ENCODE measurements around the gene ASIC3.
"Not testable (repeated sequence)": the region's sequence is repeated elsewhere in the genome, so short reads cannot be mapped to it uniquely, and the experiment has no call there.

ASIC3 gene

DNA sequence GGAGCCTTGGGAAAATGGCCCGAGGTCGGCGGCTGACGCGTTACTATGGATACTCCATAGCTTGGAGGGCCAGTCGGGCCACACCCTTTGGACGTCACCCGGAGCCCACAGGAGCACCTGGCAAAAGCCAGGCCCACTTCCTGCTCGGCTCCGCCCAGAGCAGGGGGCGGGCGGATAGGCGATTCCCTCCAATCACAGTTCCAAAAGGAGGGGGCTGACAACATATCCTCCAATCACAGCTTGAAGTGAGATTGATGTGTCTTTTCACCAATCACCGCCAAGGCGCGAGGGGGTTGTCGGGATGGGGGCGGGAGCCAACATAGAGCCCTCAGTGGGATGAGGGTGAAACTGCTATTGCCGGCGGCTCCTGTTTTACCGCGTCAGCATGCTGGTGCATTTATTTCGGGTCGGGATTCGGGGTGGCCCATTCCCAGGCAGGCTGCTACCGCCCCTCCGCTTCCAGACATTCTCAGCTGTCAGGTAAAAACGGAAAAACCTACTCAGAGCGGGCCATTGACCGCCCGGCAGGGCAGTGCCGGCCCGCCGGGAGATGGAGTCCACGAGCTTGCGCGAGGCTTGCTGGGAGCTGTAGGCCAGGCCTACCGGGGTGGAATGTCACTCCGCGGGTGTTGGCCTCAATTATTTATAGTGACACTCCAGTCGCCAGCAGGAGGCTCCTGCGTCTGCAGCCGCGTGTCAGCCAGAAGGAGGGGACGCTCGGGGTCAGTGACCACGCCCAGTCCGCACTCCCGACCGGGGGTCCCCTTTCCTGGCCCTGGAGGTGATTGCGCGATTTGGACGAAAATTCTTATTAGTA lies 20.0 kb upstream of the ASIC3 start, which contains the start of gene ABCB8:
ABCB8 (plus strand) TSS at position 320 of the 817 bp plus-strand sequence; CDS start at position 386, 66 bp downstream.
- peak; percentile 100 for DNase-seq
- in situ Hi-C loops (cut with HindIII; ENCODE audit: low pct_ligation_motif_present, low pct_unique_long_range_greater_than_20kb, low sequenced_read_pairs): no loop called here

DNA sequence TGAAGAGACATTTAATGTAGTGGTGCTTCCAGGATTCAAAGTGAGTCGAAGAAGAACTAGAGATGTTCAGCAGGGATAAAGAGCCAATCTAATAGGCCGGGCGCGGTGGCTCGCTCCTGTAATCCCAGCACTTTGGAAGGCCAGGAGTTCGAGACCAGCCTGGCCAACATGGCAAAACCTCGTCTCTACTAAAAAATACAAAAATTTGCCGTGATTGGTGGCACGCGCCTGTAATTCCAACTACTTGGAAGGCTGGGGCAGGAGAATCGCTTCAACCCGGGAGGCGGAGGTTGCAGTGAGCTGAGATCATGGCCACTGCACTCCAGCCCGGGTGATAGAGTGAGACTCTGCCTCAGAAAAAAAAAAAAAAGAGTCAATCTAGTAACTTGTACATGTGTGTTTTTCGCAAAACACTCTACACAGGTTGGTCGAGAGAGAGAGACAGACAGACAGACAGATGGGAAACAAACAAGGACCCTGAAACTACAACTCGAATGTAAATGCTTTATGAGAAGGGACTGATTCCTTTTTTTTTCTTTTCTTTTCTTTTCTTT lies 19.3 kb upstream of the ASIC3 start:
- in situ Hi-C loops (cut with HindIII; ENCODE audit: low pct_ligation_motif_present, low pct_unique_long_range_greater_than_20kb, low sequenced_read_pairs): no loop called here
- no peak for DNase-seq

DNA sequence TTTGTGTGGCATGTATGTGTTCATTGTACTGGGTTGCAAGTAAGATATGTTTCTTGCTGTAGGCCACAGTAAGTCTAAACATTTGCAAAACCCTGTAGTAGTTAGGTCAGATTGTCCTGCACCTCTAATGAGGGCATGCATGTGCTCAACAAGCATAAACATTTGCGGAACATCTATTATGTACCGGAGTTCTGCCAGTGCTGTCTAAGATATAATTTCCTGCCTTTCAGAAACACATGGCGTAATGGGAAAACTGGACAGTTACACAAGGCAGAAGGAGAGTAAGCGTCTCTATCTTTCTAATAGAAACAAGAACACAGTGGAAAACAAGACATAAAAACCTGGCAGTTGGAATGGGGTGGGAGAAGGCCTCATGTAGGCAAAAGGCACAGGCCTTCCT lies 17.3 kb upstream of the ASIC3 start:
- in situ Hi-C loops (cut with HindIII; ENCODE audit: low pct_ligation_motif_present, low pct_unique_long_range_greater_than_20kb, low sequenced_read_pairs): no loop called here

DNA sequence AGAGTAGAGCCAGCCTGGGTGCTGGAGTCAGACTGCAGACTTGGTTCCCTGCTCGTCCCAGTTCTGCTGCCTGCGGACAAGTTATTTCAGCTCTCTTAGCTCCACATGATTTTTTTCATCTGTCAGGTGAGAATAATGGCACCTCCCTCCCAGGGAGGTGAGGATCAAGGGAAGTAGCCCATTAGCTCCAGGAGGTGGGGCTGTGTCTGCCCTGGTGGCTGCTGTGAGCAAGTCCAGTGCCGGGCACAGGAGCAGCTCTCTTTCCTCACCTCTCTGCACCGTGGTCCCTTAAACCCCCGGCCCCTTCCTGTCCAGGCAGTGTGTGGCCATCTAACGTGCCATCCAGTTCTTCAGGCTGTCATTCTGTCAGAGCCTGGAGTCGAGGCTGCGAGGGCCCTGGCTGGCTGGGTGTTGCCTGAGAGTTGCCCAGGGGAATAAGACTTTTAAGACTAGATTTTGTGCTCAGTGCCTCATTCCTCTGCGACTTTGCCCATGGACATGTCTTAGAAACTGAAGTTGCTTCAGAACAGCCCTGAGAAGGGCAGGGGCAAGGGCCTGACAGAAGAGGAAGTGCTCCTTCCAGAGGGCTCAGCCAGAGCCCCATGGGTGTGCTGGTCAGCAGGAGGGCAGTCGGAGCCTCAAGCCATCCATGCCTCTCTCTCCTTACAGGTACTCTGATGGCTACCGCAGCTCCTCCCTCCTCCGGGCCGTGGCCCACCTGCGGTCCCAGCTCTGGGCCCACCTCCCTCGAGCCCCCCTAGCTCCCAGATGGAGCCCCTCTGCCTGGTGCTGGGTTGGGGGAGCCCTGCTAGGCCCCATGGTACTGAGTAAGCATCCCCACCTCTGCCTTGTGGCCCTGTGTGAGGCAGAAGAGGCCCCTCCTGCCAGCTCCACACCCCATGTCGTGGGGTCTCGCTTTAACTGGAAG lies 15.1 kb upstream of the ASIC3 start:
- in situ Hi-C loops (cut with HindIII; ENCODE audit: low pct_ligation_motif_present, low pct_unique_long_range_greater_than_20kb, low sequenced_read_pairs): no loop called here
- DNase-seq: peak; percentile 39

More for the DNA sequence above, 17.3 kb upstream of the ASIC3 start:
- DNase-seq: no peak

DNA sequence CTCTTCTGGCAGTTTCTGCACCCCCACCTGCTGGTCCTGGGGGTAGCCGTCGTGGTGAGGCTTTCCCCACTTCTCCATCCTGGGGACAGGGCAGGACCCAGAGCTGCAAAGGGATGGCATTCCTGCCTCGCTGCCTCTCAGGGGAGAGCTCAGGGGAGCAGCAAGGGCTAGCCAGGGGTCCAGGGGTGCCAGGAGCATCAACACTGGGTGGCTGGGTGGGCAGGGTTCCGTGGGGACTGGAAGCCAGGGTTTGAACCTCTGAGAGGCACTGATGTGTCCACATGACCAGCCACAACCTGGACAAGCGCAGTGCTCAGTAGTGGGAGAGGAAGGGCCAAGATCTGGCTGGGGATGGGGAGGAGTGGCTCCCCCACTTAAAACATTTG lies 14.5 kb upstream of the ASIC3 start:
- in situ Hi-C loops (cut with HindIII; ENCODE audit: low pct_ligation_motif_present, low pct_unique_long_range_greater_than_20kb, low sequenced_read_pairs): no loop called here

DNA sequence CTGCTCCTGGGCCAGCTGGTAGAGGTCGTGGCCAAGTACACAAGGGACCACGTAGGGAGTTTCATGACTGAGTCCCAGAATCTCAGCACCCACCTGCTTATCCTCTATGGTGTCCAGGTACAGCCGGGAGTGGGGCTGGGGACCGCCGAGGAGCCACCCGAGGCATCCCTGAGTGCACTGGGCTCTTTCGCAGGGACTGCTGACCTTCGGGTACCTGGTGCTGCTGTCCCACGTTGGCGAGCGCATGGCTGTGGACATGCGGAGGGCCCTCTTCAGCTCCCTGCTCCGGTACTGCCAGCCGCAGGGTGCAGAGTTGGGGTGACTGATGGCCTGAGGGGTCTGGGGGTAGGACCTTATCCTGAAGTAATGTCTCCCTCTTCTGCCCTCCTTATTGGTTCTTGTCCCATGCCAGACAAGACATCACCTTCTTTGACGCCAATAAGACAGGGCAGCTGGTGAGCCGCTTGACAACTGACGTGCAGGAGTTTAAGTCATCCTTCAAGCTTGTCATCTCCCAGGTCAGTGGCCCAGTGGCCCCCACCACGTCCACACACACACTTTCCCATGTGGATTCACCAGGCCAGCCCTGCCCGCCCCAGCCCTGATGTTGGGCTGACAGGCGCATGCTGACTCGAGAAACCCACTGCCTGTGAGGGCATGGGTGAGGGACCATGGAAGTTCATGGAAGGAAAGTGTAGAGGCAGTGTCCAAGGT lies 13.9 kb upstream of the ASIC3 start:
- in situ Hi-C loops (cut with HindIII; ENCODE audit: low pct_ligation_motif_present, low pct_unique_long_range_greater_than_20kb, low sequenced_read_pairs): no loop called here
- no peak for DNase-seq

More for the DNA sequence above, 14.5 kb upstream of the ASIC3 start:
- no peak for DNase-seq

DNA sequence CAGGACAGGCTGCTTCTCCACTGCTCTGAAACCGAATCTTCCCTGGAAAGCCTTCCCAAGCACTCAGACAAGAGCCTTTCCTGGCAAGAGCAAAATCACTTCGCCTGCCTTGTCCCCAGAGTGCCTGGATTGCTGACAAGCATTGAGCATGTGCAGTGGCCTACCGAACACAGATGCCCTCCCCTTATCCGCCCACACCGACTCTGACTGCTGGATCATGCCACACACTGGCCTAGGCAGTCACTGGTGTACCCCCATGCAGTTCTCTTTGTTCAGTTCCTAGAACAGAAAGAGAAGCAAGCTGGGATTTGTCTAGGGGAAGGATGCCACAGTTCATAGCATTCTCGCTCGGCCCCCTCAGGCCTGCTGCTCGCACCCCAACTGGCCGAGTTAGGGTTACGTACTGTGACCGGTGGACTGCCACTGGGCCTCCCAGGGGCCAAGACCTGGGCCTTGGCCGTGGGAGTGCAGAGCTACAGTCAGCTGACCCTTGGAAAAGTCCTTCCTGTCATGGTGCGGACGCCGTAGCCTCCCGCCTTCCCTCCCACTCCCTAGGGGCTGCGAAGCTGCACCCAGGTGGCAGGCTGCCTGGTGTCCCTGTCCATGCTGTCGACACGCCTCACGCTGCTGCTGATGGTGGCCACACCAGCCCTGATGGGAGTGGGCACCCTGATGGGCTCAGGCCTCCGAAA lies 13.2 kb upstream of the ASIC3 start:
- no peak for DNase-seq
- in situ Hi-C loops (cut with HindIII; ENCODE audit: low pct_ligation_motif_present, low pct_unique_long_range_greater_than_20kb, low sequenced_read_pairs): no loop called here

DNA sequence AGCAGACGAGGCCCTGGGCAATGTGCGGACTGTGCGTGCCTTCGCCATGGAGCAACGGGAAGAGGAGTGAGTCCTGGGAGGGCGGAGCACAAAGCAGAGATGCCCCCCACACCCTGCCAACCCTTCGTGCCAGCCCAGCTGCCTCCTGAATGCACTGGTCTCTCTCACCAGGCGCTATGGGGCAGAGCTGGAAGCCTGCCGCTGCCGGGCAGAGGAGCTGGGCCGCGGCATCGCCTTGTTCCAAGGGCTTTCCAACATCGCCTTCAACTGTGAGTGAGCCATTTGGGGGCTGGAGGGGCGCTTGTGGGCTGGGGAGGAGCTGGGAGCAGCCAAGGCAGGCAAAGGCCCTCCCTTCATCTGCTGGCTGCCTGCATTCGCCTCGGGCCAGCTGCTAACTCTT lies 12.4 kb upstream of the ASIC3 start:
- in situ Hi-C loops (cut with HindIII; ENCODE audit: low pct_ligation_motif_present, low pct_unique_long_range_greater_than_20kb, low sequenced_read_pairs): no loop called here
- no peak for DNase-seq

DNA sequence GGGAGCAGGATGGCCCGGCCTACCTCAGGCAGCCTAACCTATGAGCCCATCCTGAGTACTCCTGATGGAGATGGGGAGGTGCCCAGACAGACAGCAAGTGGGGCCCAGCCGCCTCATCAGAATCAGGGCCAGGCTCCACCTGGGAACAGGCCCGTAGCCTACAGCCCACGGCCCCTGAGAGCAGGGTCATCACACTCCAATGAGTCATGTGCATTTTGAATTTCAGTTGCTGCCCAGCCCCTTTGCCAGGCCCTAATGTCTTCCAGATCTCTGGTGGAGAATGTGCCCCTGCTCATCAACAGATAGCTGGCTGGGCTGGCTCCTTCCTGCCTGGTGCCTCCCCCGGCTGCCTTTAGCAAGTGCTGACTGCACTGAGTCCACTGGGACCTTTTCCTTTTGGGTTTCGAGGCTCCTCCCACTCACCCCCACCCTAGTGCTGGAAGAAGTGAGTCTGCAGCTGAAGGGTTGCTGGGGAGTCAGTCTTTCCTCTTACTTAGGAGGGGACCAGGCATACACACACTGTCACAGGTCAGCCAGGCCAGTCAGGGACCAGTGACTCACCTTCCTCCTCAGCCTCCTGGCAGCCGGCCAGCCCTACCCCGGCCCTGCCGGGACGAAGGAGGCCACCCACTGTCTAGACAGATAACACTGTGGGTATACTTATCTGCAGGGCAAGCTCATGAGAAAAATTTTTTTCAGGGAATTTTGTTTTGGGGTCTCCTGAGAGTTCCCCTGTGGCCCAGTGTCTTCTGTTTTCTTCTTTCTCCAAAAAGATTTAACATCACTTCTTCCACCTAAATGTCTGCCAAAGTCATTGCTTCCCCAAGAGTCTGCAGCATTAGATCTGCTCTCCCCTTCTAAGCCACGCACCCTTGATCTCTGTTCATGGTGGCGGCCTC lies 9.1 kb upstream of the ASIC3 start:
- peak; percentile 96 for DNase-seq
- in situ Hi-C loops (cut with HindIII; ENCODE audit: low pct_ligation_motif_present, low pct_unique_long_range_greater_than_20kb, low sequenced_read_pairs): no loop called here

DNA sequence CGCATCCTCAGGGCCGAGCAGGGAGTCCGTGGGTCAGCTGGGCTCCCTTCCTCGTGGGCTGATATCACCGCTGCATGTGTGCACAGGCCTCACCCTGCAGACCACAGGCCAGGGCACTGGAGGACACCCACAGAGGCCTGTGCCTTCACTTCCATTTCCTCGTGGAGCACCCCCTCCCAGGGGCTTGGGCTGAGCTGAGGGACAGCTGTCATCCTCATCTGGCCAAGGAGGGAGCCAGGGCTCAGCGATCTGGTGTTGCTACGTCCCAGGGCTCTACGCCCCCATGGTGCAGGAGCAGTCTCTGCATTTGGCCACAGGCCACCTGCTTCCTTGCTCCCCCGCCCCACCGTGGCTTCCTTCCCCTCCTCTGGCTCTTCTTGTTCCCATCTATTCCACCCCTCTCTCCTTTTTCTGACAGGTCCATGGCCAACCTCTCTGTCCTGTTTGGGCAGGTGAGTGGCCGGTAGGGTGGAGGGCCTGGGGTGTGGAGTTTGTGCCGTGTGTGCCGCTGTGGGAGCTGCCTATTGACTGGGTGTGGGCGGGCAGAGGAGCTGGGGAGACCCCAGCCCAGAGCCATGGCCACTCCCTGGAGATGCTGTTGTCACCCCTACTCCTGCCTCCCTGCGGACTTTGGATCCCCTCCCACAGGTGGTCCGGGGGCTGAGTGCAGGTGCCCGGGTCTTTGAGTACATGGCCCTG lies 8.3 kb upstream of the ASIC3 start:
- in situ Hi-C loops (cut with HindIII; ENCODE audit: low pct_ligation_motif_present, low pct_unique_long_range_greater_than_20kb, low sequenced_read_pairs): no loop called here
- DNase-seq: no peak

DNA sequence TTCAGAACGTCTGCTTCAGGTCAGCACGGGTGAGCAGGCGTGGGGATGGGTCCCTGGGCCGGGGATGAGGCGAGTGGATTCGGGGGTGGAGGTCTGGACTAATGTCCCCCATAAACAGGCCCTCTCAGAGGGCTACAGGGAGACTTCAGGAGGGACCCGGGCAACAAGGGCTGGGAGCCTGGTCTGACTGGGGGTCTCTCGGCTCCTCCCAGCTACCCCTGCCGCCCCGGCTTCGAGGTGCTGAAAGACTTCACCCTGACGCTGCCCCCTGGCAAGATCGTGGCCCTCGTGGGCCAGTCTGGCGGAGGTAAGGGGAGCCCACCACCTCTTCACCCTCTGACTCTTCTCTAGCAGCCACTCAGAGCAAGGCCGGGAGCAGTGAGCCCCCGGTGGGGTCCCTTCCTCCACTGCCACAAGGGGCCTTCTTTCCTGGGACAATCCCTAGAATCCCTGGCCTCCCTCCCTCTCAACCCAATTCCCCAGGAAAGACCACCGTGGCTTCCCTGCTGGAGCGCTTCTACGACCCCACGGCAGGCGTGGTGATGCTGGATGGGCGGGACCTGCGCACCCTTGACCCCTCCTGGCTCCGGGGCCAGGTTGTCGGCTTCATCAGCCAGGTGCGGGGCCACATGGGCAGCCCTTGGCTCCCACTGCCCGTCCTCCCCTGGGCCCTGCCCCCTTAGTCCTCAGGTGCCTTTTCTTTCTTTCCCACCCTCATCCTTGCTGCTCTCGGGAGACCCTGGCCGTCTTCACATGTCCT lies 7.5 kb upstream of the ASIC3 start:
- in situ Hi-C loops (cut with HindIII; ENCODE audit: low pct_ligation_motif_present, low pct_unique_long_range_greater_than_20kb, low sequenced_read_pairs): no loop called here

DNA sequence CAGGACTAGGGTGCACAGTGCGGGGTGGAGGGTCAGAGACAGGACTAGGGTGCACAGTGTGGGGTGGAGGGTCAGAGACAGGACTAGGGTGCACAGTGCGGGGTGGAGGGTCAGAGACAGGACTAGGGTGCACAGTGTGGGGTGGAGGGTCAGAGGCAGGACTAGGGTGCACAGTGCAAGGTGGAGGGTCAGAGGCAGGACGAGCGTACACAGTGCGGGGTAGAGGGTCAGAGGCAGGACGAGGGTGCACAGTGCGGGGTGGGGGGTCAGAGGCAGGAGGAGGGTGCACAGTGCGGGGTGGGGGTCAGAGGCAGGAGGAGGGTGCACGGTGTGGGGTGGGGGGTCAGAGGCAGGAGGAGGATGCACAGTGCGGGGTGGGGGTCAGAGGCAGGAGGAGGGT lies 4.9 kb upstream of the ASIC3 start:
- in situ Hi-C loops (cut with HindIII; ENCODE audit: low pct_ligation_motif_present, low pct_unique_long_range_greater_than_20kb, low sequenced_read_pairs); DNase-seq: not testable (repeated sequence)

More for the DNA sequence above, 7.5 kb upstream of the ASIC3 start:
- no peak for DNase-seq

DNA sequence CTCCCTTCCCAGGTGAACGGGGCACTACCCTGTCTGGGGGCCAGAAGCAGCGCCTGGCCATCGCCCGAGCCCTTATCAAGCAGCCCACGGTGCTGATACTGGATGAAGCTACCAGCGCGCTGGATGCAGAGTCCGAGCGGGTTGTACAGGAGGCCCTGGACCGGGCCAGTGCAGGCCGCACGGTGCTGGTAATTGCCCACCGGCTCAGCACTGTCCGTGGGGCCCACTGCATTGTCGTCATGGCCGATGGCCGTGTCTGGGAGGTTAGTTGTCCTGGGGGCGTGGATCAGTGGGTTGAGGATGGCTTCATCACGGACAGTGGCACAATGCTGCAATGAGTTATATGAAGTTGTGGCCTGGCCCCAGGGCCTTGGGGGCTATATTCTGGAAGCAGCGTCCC lies 4.4 kb upstream of the ASIC3 start:
- no peak for DNase-seq
- in situ Hi-C loops (cut with HindIII; ENCODE audit: low pct_ligation_motif_present, low pct_unique_long_range_greater_than_20kb, low sequenced_read_pairs): no loop called here

DNA sequence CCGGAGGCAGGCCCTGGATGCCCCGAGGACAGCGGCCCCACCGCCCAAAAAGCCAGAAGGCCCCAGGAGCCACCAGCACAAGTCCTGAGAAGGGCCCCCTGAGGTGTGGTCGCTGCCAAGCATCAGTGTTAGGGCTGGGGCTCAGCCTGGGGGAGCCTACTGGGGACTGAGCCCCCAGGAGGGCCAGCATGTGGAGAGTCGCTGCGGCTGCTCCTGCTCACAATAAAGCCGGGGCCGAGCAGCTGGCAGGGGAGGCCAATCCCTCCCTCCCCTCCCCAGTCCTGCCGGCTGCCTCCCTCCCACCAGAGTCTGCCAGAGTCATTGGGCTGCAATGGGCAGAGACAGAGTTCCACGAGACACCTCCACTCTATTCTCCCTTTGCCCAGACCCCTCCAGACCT lies 3.1 kb upstream of the ASIC3 start:
- no peak for DNase-seq
- in situ Hi-C loops (cut with HindIII; ENCODE audit: low pct_ligation_motif_present, low pct_unique_long_range_greater_than_20kb, low sequenced_read_pairs): no loop called here

DNA sequence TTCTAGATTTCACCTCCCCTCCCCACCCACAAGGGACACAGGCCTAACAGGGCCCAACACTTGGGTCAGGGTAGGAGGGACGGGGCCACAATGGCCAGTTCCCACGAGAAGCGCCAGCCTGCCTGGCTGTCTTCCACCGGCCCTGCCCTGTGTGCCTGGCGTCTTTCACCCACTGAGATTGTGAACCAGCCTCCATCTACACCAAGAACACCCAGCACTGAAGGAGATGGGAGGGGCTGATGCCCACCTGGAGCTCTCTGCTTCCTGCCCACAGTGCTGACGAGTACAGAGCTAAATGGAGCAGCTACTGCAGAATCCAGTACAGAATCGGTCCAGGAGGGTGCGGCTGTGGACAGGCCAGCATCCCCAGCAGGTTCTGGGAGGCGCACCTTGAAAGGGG lies 2.4 kb upstream of the ASIC3 start:
- in situ Hi-C loops (cut with HindIII; ENCODE audit: low pct_ligation_motif_present, low pct_unique_long_range_greater_than_20kb, low sequenced_read_pairs): no loop called here

More for the DNA sequence above, 2.4 kb upstream of the ASIC3 start:
- no peak for DNase-seq

Measured in ACHN (cell line).